Colonic mucosa (tissue), 4 donors: Measurements from ENCODE around the gene PTPRM. TPM values are rescaled to one million over a fixed set of nuclear protein-coding genes. Genes with fewer than 3 reads are reported as not detected.

Experiments used
- DNase-seq: peaks from one replicate; pipeline ENCODE4 v3.0.0-alpha.2; 2020
- H3K27ac ChIP-seq: fragments of 200-600 bp; one replicate; pipeline ENCODE4 v1.8.0; 2021
- H3K27me3 ChIP-seq: fragments of 200-600 bp; one replicate; pipeline ENCODE4 v1.8.0; 2021
- H3K36me3 ChIP-seq: fragments of 200-600 bp; one replicate; pipeline ENCODE4 v1.8.0; 2021
- H3K4me1 ChIP-seq: fragments of 200-600 bp; one replicate; pipeline ENCODE4 v1.8.0; 2021; ENCODE audit warnings: mild to moderate bottlenecking
- H3K4me3 ChIP-seq: fragments of 200-600 bp; one replicate; pipeline ENCODE4 v1.8.0; 2021
- H3K9ac ChIP-seq, 2 donors: one replicate each; pipeline ENCODE4 v1.7.0; 2013; ENCODE audit warnings: control low read depth in 2 of 2, low read depth in 2 of 2, low read length in 2 of 2
- H3K9me3 ChIP-seq: fragments of 200-600 bp; one replicate; pipeline ENCODE4 v1.8.0; 2021
- intact Hi-C: fragments of 100-400 bp; cut with DNase I; formaldehyde crosslinking; loops from one replicate; pipeline ENCODE4 v1.14.1; 2022
- total RNA-seq, 2 donors: library from RNA; stranded (reverse); fragmentation: NEBNext Ultra II Directional in 1 of 2; extraction: Animal tissue kit (Norgen Biotek cat#: 25700) in 1 of 2; gene quantifications; one replicate each; pipeline ENCODE4 v1.2.1, GENCODE V29; 2021
- TF ChIP-seq, protein P1 (sequence below): fragments of 200-600 bp; IDR thresholded peaks from one replicate; pipeline ENCODE4 v1.8.0; 2022; ENCODE audit warnings: antibody characterized with exemption, mild to moderate bottlenecking
- donor health status: healthy.
- donor health status: DM: no; HTN: no; CAD: no.
- donor health status: DM: no; HTN: no; CAD: no.

PTPRM gene
- total RNA-seq, 2 donors from 2014 or later: 8.1 to 13.9 TPM

DNA sequence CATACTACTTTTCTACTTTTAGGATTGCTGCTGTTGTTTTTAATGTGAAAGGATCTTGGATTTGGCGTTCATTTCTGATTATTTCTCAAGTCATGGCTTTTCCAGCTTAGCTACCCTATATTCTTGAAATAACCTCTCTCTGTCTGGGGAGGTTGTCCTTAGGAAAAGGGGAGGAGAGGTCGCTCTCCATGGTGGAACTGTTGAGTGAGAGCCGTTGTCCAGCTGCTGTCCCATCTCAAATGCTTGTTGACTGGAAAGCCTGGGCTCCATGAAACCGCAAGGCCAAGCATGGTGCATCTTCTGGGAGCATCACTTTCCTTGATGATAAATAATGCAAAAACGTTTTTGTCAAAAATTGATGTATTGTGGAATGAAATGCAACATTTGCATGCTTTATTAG, 563.0 kb downstream of the PTPRM start:
- intact Hi-C loops: no loop called here
- Histone ChIP-seq H3K9ac (no peak overlapping the region), H3K27ac (no peak overlapping the region), H3K36me3 (no peaks in the 10 kb centered on the region), H3K9me3 (no peaks in the 10 kb centered on the region), H3K27me3 (no peaks in the 10 kb centered on the region), H3K4me3 (no peak overlapping the region), H3K4me1 (no peaks in the 10 kb centered on the region)
- TF ChIP-seq, protein P1, sequence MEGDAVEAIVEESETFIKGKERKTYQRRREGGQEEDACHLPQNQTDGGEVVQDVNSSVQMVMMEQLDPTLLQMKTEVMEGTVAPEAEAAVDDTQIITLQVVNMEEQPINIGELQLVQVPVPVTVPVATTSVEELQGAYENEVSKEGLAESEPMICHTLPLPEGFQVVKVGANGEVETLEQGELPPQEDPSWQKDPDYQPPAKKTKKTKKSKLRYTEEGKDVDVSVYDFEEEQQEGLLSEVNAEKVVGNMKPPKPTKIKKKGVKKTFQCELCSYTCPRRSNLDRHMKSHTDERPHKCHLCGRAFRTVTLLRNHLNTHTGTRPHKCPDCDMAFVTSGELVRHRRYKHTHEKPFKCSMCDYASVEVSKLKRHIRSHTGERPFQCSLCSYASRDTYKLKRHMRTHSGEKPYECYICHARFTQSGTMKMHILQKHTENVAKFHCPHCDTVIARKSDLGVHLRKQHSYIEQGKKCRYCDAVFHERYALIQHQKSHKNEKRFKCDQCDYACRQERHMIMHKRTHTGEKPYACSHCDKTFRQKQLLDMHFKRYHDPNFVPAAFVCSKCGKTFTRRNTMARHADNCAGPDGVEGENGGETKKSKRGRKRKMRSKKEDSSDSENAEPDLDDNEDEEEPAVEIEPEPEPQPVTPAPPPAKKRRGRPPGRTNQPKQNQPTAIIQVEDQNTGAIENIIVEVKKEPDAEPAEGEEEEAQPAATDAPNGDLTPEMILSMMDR: no peak
- no peak for DNase-seq

DNA sequence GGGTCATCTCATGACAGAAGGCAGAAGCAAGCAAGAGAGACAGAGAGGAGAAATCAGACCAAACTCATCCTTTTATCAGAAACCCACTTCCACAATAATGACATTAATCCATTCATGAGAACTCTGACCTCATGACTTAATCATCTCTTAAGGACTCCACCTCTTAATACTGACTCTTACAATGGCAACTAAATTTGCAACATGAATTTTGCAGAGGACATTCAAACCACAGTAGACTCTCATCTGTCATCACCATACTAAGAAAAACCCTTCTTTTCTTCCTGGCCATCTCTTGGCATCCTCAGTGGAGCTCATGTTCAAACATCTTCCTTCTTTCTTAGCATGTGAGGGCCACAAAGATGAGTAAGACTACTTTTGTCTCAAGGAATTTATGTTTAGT, 565.9 kb downstream of the PTPRM start:
- Histone ChIP-seq H3K27me3 (no peaks in the 10 kb centered on the region), H3K36me3 (no peaks in the 10 kb centered on the region), H3K9ac (no peak overlapping the region), H3K9me3 (no peaks in the 10 kb centered on the region), H3K4me1 (no peaks in the 10 kb centered on the region), H3K4me3 (no peak overlapping the region), H3K27ac (no peak overlapping the region)
- intact Hi-C loops: no loop called here
- TF ChIP-seq, protein P1: no peak
- no peak for DNase-seq

DNA sequence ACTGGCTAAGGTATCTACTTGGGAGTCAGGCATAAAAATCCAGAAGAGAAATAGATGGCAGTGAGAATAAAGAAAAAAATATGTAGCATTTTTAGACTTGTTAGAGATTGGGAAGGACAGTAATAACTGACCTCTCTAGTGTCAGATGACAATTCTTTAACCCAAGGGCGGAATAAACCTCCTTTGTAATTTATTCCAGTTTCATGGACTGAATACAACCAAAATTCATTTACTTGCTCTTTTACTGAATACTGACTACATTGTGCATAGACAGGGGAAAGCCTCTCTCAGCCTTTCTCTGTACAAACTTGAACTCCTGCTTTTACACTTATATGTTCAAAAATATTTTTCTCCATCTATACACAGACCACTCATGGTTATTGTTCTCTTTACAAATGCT, 566.8 kb downstream of the PTPRM start:
- Histone ChIP-seq H3K27ac (no peak overlapping the region), H3K4me3 (no peak overlapping the region), H3K4me1 (no peaks in the 10 kb centered on the region), H3K36me3 (no peaks in the 10 kb centered on the region), H3K27me3 (no peaks in the 10 kb centered on the region), H3K9me3 (no peaks in the 10 kb centered on the region), H3K9ac (no peak overlapping the region)
- DNase-seq: no peak
- intact Hi-C loops: no loop called here
- TF ChIP-seq, protein P1: no peak

DNA sequence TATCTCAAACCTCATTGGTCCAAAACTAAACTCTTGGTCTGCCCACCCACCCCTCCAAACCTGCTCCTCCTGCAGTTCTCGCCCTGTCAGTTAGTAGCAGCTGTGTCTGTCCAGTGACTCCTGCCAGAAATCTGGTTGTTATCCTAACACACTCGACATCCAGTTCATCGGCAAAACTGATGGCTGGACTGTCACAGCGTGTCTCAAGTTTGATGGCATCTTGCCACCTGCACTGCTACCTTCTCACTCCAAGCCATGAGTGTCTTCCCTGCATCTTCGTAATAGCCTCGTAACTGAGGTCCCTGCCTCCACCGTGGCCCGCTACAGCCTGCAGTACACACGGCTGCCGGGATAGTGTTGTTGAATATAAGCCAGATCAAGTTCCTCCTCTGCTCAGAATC, 572.0 kb downstream of the PTPRM start:
- H3K9me3 ChIP-seq: no peaks in the 10 kb centered on the region
- no peaks in the 10 kb centered on the region for H3K27me3 ChIP-seq
- H3K36me3 ChIP-seq: no peaks in the 10 kb centered on the region
- H3K9ac ChIP-seq: no peak overlapping the region
- no peak overlapping the region for H3K4me3 ChIP-seq
- DNase-seq: no peak
- intact Hi-C loops: no loop called here
- H3K27ac ChIP-seq: no peak overlapping the region
- TF ChIP-seq, protein P1: no peak
- no peaks in the 10 kb centered on the region for H3K4me1 ChIP-seq

DNA sequence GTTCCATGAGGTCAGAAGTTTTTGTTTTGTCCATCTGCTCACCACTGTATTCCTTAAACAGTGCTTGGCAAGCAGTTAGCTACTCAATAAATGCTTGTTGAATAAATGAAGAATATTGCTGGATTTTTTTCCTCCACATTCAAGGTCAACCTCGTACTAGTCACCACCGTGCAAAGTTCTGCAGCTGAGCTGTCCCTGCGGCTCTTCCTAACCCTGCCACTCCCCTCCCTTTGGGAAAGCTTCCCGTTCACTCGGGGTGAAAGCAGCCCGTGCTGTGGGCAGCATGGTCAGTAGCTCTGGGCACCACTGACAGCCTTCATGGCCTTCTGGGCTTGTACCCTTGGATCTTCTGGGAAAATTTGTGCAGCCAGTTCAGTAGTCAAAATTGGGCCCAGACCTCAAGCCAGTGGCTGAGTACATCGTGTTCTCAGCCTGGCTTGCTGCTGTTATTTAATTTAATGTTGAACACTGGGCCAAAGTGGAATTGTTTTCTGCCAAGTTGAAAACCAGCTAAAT, 572.8 kb downstream of the PTPRM start:
- Histone ChIP-seq H3K4me3 (no peak overlapping the region), H3K9me3 (no peaks in the 10 kb centered on the region), H3K27ac (no peak overlapping the region), H3K9ac (no peak overlapping the region), H3K27me3 (no peaks in the 10 kb centered on the region), H3K36me3 (no peaks in the 10 kb centered on the region), H3K4me1 (no peaks in the 10 kb centered on the region)
- TF ChIP-seq, protein P1: no peak
- no peak for DNase-seq
- intact Hi-C loops: no loop called here
